BE2C (cell line): Measurements from ENCODE around the gene RBM46.
"Not testable (repeated sequence)": the region's sequence is repeated elsewhere in the genome, so short reads cannot be mapped to it uniquely, and the experiment has no call there.

Experiments
- DNase-seq: peaks from one replicate; pipeline ENCODE4 v3.0.0-alpha.2; 2020
- H3K27me3 ChIP-seq: fragments of 250-450 bp; sonication (Bioruptor Pico); 2 replicates; pipeline ENCODE4 v1.5.1; 2020; ENCODE audit warnings: mild to moderate bottlenecking
- H3K36me3 ChIP-seq: fragments of 250-450 bp; sonication (Bioruptor Pico); 2 replicates; pipeline ENCODE4 v1.5.1; 2020; ENCODE audit warnings: mild to moderate bottlenecking
- H3K4me1 ChIP-seq: fragments of 250-450 bp; sonication (Bioruptor Pico); 2 replicates; pipeline ENCODE4 v1.5.1; 2020
- H3K4me3 ChIP-seq: 2 replicates; pipeline ENCODE4 v1.5.1; 2011; ENCODE audit warnings: low read depth, low read length
- H3K9me3 ChIP-seq: fragments of 250-450 bp; sonication (Bioruptor Pico); 2 replicates; pipeline ENCODE4 v1.5.1; 2020
- CTCF ChIP-seq: IDR thresholded peaks from 2 replicates; pipeline ENCODE4 v1.5.1; 2012; ENCODE audit warnings: mild to moderate bottlenecking, low read depth, low read length

Gene RBM46

GRCh38 chr4:154838694-154839093 lies 57.6 kb downstream of the RBM46 start:
- no peak overlapping the region for H3K4me3 ChIP-seq
- no peaks in the 10 kb centered on the region for H3K9me3 ChIP-seq
- no peak for DNase-seq
- H3K36me3 ChIP-seq, result no peaks in the 10 kb centered on the region
- H3K27me3 ChIP-seq, result no peaks in the 10 kb centered on the region
- H3K4me1 ChIP-seq, result no peaks in the 10 kb centered on the region
- no peak for TF ChIP-seq CTCF

GRCh38 chr4:154854362-154854761 lies 73.3 kb downstream of the RBM46 start:
- no peak for DNase-seq
- peak; percentile 56 for TF ChIP-seq CTCF

GRCh38 chr4:154858166-154858565 lies 77.1 kb downstream of the RBM46 start:
- Histone ChIP-seq H3K36me3 (no peaks in the 10 kb centered on the region), H3K9me3 (no peaks in the 10 kb centered on the region), H3K4me3 (no peak overlapping the region), H3K27me3 (no peaks in the 10 kb centered on the region), H3K4me1 (no peaks in the 10 kb centered on the region)
- no peak for TF ChIP-seq CTCF
- DNase-seq, result no peak

More at GRCh38 chr4:154854362-154854761, 73.3 kb downstream of the RBM46 start:
- H3K9me3 ChIP-seq, result no peaks in the 10 kb centered on the region
- H3K4me1 ChIP-seq, result no peaks in the 10 kb centered on the region
- H3K4me3 ChIP-seq, result no peak overlapping the region
- no peaks in the 10 kb centered on the region for H3K36me3 ChIP-seq
- no peaks in the 10 kb centered on the region for H3K27me3 ChIP-seq

GRCh38 chr4:154868414-154869194 lies 87.5 kb downstream of the RBM46 start:
- no peaks in the 10 kb centered on the region for H3K36me3 ChIP-seq
- DNase-seq, result no peak
- H3K4me1 ChIP-seq, result no peaks in the 10 kb centered on the region; the same call in 1 of the 2 replicates
- H3K4me3 ChIP-seq, result no peak overlapping the region
- no peaks in the 10 kb centered on the region for H3K27me3 ChIP-seq
- no peaks in the 10 kb centered on the region for H3K9me3 ChIP-seq
- no peak for TF ChIP-seq CTCF

- no peaks in the 10 kb centered on the region for H3K9me3 ChIP-seq
- no peaks in the 10 kb centered on the region for H3K36me3 ChIP-seq
- no peak for DNase-seq
- TF ChIP-seq CTCF, result no peak
- no peaks in the 10 kb centered on the region for H3K27me3 ChIP-seq
- H3K4me1 ChIP-seq, result no peaks in the 10 kb centered on the region; the same call in 1 of the 2 replicates
- H3K4me3 ChIP-seq, result no peak overlapping the region
Observed at GRCh38 chr4:154869301-154869700, 88.2 kb downstream of the RBM46 start.

- no peaks in the 10 kb centered on the region for H3K36me3 ChIP-seq
- DNase-seq, result no peak
- H3K27me3 ChIP-seq, result no peaks in the 10 kb centered on the region
- no peak for TF ChIP-seq CTCF
- no peak overlapping the region for H3K4me3 ChIP-seq
- no peaks in the 10 kb centered on the region for H3K9me3 ChIP-seq
- H3K4me1 ChIP-seq, result peaks cover 6% of the 10 kb centered on the region
Observed at GRCh38 chr4:154872198-154872597, 91.1 kb downstream of the RBM46 start.

- H3K27me3 ChIP-seq, H3K36me3 ChIP-seq, H3K4me3 ChIP-seq, DNase-seq, H3K4me1 ChIP-seq, H3K9me3 ChIP-seq: not testable (repeated sequence)
Observed at GRCh38 chr4:154874049-154874448, 93.0 kb downstream of the RBM46 start.
